ENCODE data around the gene CPEB3.

- TF ChIP-seq RFX5 (IDR thresholded peaks at IDR 0.05) (no peak), BHLHE40 (IDR thresholded peaks at IDR 0.05; ENCODE audit: low read depth, low read length) (no peak), RARB (CRISPR knock-in tag; IDR thresholded peaks at IDR 0.05) (no peak)
Measured at GRCh38 chr10:92146781-92147180, 144.1 kb downstream of the CPEB3 start.
